SK-N-MC (cell line): ENCODE results near the gene NOS1AP.

ENCODE experiments used
- EZH2 ChIP-seq: fragments of 200-600 bp; sonication (generic); IDR thresholded peaks from one replicate; pipeline ENCODE4 v1.6.1; 2017; ENCODE audit warnings: antibody characterized with exemption
- FOXP2 ChIP-seq: optimal IDR thresholded peaks from 2 replicates; pipeline ENCODE3; 2011; ENCODE audit warnings: mild to moderate bottlenecking, moderate library complexity; ENCODE audit not compliant: insufficient read depth; ENCODE audit errors: extremely low read length, control extremely low read depth
- POLR2AphosphoS5 ChIP-seq: IDR thresholded peaks from 2 replicates; pipeline ENCODE4 v1.6.1; 2012; ENCODE audit warnings: mild to moderate bottlenecking, low read depth, low read length, borderline replicate concordance

DNA sequence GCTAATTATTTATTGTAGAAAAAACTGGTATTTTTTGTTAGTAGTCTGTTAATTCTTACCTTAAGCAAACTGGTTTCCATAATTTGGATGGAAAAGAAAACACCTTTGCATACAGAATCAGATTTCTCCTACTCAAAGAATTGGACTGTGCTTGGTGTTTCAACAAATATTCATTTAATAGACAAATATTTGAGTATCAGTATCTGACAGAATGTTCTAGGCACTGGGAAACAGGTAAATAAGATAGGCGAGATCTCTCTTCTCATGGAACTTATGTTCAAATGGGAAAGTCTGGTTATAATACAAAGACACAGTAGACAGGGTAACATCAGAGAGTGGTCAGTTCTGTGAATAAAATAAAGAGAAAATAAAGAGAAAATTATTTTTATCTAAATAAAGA, 119.9 kb downstream of the NOS1AP start:
- TF ChIP-seq POLR2AphosphoS5 (no peak), EZH2 (no peak), FOXP2 (no peak)
